T-helper 1 cell treated with Interleukin-12 subunit alpha and Interleukin-12 subunit beta and Interleukin-4 antibody, amounts not matched to agents 30 μg/mL and 1 μg/mL, for 36 hours (primary cell): ENCODE results near the gene NTMT1.
A peak's percentile ranks its signal among the peaks of the same experiment; 100 is the strongest.

Experiments
- H3K27ac Mint-ChIP-seq: one replicate; pipeline ENCODE4 v1.8.0; 2021; ENCODE audit warnings: mild to moderate bottlenecking, mixed read lengths
- H3K27me3 Mint-ChIP-seq: one replicate; pipeline ENCODE4 v1.8.0; 2021; ENCODE audit warnings: low read depth, mixed read lengths
- H3K36me3 Mint-ChIP-seq: one replicate; pipeline ENCODE4 v1.8.0; 2021; ENCODE audit warnings: low read depth, mixed read lengths
- H3K4me1 Mint-ChIP-seq: one replicate; pipeline ENCODE4 v1.8.0; 2021; ENCODE audit warnings: low read depth, mixed read lengths
- H3K4me3 Mint-ChIP-seq: one replicate; pipeline ENCODE4 v1.8.0; 2021; ENCODE audit warnings: mild to moderate bottlenecking, moderate library complexity, mixed read lengths
- H3K9me3 Mint-ChIP-seq: one replicate; pipeline ENCODE4 v1.8.0; 2021; ENCODE audit warnings: mixed read lengths

The NTMT1 gene

GRCh38 chr9:129617167-129617566 lies 8.8 kb upstream of the NTMT1 start:
- Mint-ChIP-seq H3K4me3 (no peak overlapping the region), H3K4me1 (no peaks in the 10 kb centered on the region), H3K27me3 (peaks cover 38% of the 10 kb centered on the region), H3K9me3 (no peaks in the 10 kb centered on the region), H3K36me3 (no peaks in the 10 kb centered on the region), H3K27ac (no peak overlapping the region)

DNA sequence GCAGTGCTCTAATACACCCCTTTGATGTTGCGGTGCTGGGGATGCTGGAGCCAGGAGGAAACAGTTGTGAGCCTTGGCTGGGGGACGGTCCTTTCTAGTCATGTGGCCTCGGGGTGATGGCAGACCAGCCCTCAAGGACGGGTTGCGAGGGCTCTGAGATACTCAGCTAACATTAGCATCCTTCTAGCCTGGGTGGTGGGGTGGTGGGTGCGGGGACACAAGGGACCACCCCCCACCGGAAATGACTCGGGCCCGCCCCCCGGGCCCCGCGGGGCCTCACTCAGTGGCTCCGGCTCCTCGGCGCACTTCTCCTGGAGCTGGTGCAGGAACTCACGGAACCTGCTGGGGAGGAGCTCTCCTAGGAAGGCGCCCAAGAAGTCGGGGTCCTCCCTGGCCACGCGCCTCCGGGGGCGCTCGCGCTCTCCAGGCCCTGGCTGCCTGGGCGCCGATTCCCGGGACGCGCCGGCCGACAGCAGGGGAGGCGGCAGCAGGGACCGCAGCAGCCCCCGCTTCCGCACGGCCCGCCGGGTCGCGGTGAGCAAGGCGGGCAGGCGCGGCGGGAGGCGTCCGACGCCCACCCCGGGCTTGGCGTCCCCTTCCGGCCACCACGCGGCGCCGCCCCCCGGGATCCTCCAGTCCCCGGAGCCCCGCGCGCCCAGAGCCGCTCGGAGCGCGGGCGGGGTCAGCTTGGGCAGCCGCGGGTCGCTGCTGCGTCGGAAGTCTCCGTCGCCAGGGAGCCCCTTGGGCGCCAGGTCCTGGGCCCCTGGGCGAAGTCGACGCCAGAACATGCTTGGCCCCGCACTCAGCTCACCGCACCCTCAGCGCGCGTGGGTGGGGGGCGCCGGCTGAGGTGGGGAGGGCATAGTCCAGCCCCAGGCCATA lies 5.9 kb upstream of the NTMT1 start:
- H3K4me1 Mint-ChIP-seq, result peaks cover 14% of the 10 kb centered on the region
- no peaks in the 10 kb centered on the region for H3K9me3 Mint-ChIP-seq
- H3K4me3 Mint-ChIP-seq, result peak overlapping the region; percentile 12
- no peaks in the 10 kb centered on the region for H3K36me3 Mint-ChIP-seq
- peaks cover 38% of the 10 kb centered on the region for H3K27me3 Mint-ChIP-seq
- H3K27ac Mint-ChIP-seq, result no peak overlapping the region

GRCh38 chr9:129620669-129621295 lies 5.2 kb upstream of the NTMT1 start, which contains the start of gene C9orf50:
TSS of gene C9orf50 (minus strand) at chr9:129621101. CDS start at chr9:129620574, 527 bp downstream.
- Mint-ChIP-seq H3K27ac (no peak within 1 kb of the TSS), H3K9me3 (no peaks in the 10 kb centered on the region), H3K4me1 (peaks cover 18% of the 10 kb centered on the region), H3K36me3 (no peaks in the 10 kb centered on the region), H3K27me3 (peaks cover 38% of the 10 kb centered on the region), H3K4me3 (no peak within 1 kb of the TSS)

GRCh38 chr9:129623331-129623730 lies 2.6 kb upstream of the NTMT1 start:
- peaks cover 26% of the 10 kb centered on the region for H3K27me3 Mint-ChIP-seq
- peaks cover 2% of the 10 kb centered on the region for H3K36me3 Mint-ChIP-seq
- H3K27ac Mint-ChIP-seq, result peak overlapping the region; percentile 70
- no peaks in the 10 kb centered on the region for H3K9me3 Mint-ChIP-seq
- peaks cover 27% of the 10 kb centered on the region for H3K4me1 Mint-ChIP-seq
- H3K4me3 Mint-ChIP-seq, result no peak overlapping the region

GRCh38 chr9:129624168-129624759 lies 1.7 kb upstream of the NTMT1 start:
- H3K27me3 Mint-ChIP-seq, result peaks cover 18% of the 10 kb centered on the region
- H3K27ac Mint-ChIP-seq, result peak overlapping the region; percentile 96
- H3K4me1 Mint-ChIP-seq, result peaks cover 30% of the 10 kb centered on the region

DNA sequence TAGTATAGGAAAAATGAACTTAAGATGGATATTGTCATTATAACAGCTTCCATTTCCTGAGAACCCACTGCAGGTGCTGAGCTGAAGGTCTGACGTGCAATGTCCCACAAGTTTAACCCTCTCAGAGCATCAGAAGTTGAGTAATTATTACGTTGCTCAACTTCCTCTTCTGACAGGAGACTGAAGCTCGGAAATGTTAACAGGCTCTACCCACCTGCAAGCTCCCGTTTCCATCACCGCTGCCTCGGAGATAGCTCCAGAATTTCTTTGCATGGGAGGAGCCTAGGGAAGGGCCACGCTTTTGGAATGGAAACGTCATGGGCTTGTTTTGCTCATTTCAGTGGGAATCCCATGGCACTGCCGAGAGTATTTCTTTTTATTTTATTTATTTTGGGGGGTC lies 1.0 kb upstream of the NTMT1 start:
- peaks cover 13% of the 10 kb centered on the region for H3K27me3 Mint-ChIP-seq
- H3K36me3 Mint-ChIP-seq, result peaks cover 2% of the 10 kb centered on the region
- H3K9me3 Mint-ChIP-seq, result no peaks in the 10 kb centered on the region
- H3K27ac Mint-ChIP-seq, result peak overlapping the region; percentile 96
- H3K4me1 Mint-ChIP-seq, result peaks cover 30% of the 10 kb centered on the region
- peak overlapping the region; percentile 88 for H3K4me3 Mint-ChIP-seq

More at GRCh38 chr9:129624168-129624759, 1.7 kb upstream of the NTMT1 start:
- Mint-ChIP-seq H3K36me3 (peaks cover 2% of the 10 kb centered on the region), H3K9me3 (no peaks in the 10 kb centered on the region), H3K4me3 (peak overlapping the region; percentile 75)

DNA sequence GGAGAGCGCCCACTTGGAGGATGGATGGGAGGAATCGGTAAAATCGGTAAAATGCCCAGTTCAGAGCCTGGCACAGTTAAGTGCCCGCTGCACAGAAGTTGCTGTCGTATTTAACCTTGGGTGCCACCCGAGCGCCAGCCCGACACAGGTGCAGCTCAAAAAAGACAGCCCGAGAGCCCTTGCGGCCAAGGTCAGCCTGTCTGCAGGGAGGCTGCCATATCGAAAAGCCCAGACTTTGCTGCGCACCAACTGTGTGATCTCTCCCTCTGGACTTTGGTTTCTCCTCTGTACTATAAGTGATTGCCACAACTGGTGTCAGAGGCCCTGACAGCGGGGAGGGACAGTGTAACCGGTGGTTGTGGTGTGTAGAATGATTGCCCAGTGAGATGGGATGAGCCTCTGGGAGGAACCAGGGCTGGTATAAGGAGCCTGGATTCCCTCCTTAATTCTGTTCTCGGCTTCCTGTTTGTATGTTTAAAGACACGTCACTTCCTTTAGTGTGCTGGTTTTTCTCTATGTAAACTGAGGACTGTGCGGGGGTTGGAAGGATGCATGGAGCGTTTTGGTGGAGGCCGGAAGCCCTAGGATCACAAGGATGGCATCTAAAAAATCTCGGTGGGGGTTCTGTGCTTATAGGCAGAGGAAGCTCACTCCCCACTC lies 792 bp downstream of the NTMT1 start:
- no peaks in the 10 kb centered on the region for H3K9me3 Mint-ChIP-seq
- peaks cover 6% of the 10 kb centered on the region for H3K36me3 Mint-ChIP-seq
- H3K4me3 Mint-ChIP-seq, result peak overlapping the region; percentile 82
- peak overlapping the region; percentile 93 for H3K27ac Mint-ChIP-seq
- H3K4me1 Mint-ChIP-seq, result peaks cover 30% of the 10 kb centered on the region
- peaks cover 2% of the 10 kb centered on the region for H3K27me3 Mint-ChIP-seq

DNA sequence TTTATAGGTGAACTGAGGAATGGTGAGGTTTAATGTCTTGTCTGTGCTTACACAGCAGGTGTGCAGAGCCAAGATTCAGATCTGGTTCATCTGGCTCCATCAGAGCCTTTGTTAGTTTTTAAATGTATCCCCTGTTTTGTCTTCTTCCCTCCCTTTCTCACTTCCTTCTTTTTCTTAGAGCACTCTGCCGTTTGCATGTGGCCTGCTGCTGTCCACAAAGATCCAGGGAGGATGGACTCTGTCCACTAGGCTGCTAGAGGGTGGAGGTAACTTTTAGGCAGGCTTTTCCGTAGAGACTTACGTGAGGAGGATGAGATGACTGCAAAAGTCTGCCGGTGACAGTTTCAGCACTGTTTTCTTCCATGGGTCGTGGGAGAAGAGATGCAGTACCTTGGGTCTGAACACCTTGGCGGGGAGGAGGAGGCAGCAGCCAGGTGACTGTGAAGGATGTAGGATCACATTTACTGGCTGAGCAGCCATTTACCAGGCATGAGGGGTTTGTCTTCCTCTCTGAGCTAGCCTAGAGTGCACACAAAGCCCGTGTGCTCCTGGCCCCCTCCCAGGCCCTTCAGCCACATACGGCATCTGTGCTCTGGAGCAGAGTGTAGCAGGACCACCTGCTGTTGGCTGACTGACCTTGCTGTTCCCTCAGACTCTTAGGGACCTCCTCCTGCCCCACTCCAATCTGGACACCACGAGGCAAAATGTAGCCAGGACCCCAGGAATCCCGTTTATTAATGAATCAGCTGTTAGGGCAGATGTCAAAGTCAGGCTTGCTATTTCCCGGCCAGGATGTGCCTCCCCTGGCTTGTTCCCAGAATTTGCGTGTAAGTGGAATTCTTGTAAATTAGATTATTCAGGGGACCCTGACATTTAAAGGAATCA lies 1.8 kb downstream of the NTMT1 start:
- Mint-ChIP-seq H3K4me3 (peak overlapping the region; percentile 82), H3K27me3 (no peaks in the 10 kb centered on the region)

GRCh38 chr9:129628709-129629108 lies 2.7 kb downstream of the NTMT1 start:
- no peaks in the 10 kb centered on the region for H3K9me3 Mint-ChIP-seq
- H3K4me1 Mint-ChIP-seq, result peaks cover 27% of the 10 kb centered on the region
- no peak overlapping the region for H3K4me3 Mint-ChIP-seq
- peaks cover 12% of the 10 kb centered on the region for H3K36me3 Mint-ChIP-seq
- no peak overlapping the region for H3K27ac Mint-ChIP-seq
- no peaks in the 10 kb centered on the region for H3K27me3 Mint-ChIP-seq

More for the DNA sequence above, 1.8 kb downstream of the NTMT1 start:
- H3K9me3 Mint-ChIP-seq, result no peaks in the 10 kb centered on the region
- peak overlapping the region; percentile 93 for H3K27ac Mint-ChIP-seq
- H3K4me1 Mint-ChIP-seq, result peaks cover 30% of the 10 kb centered on the region
- peaks cover 10% of the 10 kb centered on the region for H3K36me3 Mint-ChIP-seq

DNA sequence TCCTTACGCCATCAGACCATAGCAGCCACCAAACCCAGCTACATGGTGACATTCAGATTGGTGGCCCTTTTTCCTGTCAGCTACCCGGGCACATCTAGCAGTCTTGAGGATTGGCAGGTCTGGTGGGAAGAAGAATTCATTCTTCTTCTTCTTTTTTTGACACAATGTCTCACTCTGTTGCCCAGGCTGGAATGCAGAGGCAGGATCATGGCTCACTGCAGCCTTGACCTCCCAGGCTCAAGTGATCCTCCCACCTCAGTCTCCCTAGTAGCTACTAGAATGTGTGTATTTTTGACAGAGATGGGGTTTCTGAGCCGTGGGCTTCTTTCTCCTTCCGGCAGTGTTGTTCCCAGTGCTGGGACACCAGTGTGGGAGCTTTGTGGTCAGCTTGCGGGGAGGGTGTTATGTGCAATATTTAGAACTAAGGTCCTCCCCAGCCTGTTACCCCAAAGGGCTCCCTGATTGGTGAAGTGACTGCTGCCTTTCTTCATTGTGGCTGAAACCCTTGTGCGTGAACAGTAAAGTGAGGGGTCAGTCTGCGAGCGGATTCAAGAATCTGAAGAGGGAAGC lies 3.4 kb downstream of the NTMT1 start:
- Mint-ChIP-seq H3K4me1 (peaks cover 22% of the 10 kb centered on the region), H3K9me3 (no peaks in the 10 kb centered on the region), H3K27ac (no peak overlapping the region), H3K4me3 (no peak overlapping the region), H3K36me3 (peaks cover 14% of the 10 kb centered on the region), H3K27me3 (no peaks in the 10 kb centered on the region)

GRCh38 chr9:129630967-129631673 lies 5.2 kb downstream of the NTMT1 start:
- H3K4me1 Mint-ChIP-seq, result peaks cover 11% of the 10 kb centered on the region
- H3K27ac Mint-ChIP-seq, result no peak overlapping the region
- no peaks in the 10 kb centered on the region for H3K27me3 Mint-ChIP-seq
- H3K36me3 Mint-ChIP-seq, result peaks cover 22% of the 10 kb centered on the region
- H3K4me3 Mint-ChIP-seq, result no peak overlapping the region
- no peaks in the 10 kb centered on the region for H3K9me3 Mint-ChIP-seq

- Mint-ChIP-seq H3K27me3 (no peaks in the 10 kb centered on the region), H3K4me3 (no peak overlapping the region), H3K27ac (no peak overlapping the region), H3K36me3 (peaks cover 22% of the 10 kb centered on the region), H3K4me1 (peaks cover 11% of the 10 kb centered on the region), H3K9me3 (no peaks in the 10 kb centered on the region)
Observed at GRCh38 chr9:129631674-129632129, 5.7 kb downstream of the NTMT1 start.

GRCh38 chr9:129632460-129632859 lies 6.5 kb downstream of the NTMT1 start:
- H3K36me3 Mint-ChIP-seq, result peaks cover 22% of the 10 kb centered on the region
- H3K27ac Mint-ChIP-seq, result no peak overlapping the region
- no peak overlapping the region for H3K4me3 Mint-ChIP-seq
- no peaks in the 10 kb centered on the region for H3K27me3 Mint-ChIP-seq
- no peaks in the 10 kb centered on the region for H3K9me3 Mint-ChIP-seq
- H3K4me1 Mint-ChIP-seq, result peaks cover 6% of the 10 kb centered on the region
